Measurements from ENCODE around the gene FXR1. TPM values are rescaled to one million over a fixed set of nuclear protein-coding genes. Genes with fewer than 3 reads are reported as not detected.

FXR1 gene
- total RNA-seq, 2 donors from 2014 or later = 147 to 168 TPM

- Histone ChIP-seq H3K27me3 (no peaks in the 10 kb centered on the region), H3K4me3 (no peak overlapping the region), H3K9me3 (no peaks in the 10 kb centered on the region), H3K36me3 (no peaks in the 10 kb centered on the region), H3K4me1 (no peaks in the 10 kb centered on the region), H3K27ac (no peak overlapping the region)
- no peak for DNase-seq (ENCODE audit: low spot score)
- TF ChIP-seq CTCF (IDR thresholded peaks at IDR 0.05) = no peak
Observed at GRCh38 chr3:180881065-180881801, 31.2 kb upstream of the FXR1 start.

- TF ChIP-seq CTCF (IDR thresholded peaks at IDR 0.05) = no peak
- DNase-seq (ENCODE audit: low spot score) = no peak
- no peaks in the 10 kb centered on the region for H3K9me3 ChIP-seq
- H3K27me3 ChIP-seq = no peaks in the 10 kb centered on the region
- H3K27ac ChIP-seq = no peak overlapping the region
- no peaks in the 10 kb centered on the region for H3K4me1 ChIP-seq
- no peaks in the 10 kb centered on the region for H3K36me3 ChIP-seq
- H3K4me3 ChIP-seq = no peak overlapping the region
Observed at GRCh38 chr3:180882115-180882514, 30.4 kb upstream of the FXR1 start.

GRCh38 chr3:180888992-180889560 lies 23.4 kb upstream of the FXR1 start:
- H3K4me1 ChIP-seq = no peaks in the 10 kb centered on the region
- no peaks in the 10 kb centered on the region for H3K36me3 ChIP-seq
- H3K27ac ChIP-seq = no peak overlapping the region
- H3K9me3 ChIP-seq = peaks cover 0 to 18% of the 10 kb centered on the region in 2 donors
- TF ChIP-seq CTCF (IDR thresholded peaks at IDR 0.05) = no peak
- no peak for DNase-seq (ENCODE audit: low spot score)
- H3K4me3 ChIP-seq = no peak overlapping the region
- no peaks in the 10 kb centered on the region for H3K27me3 ChIP-seq

- no peak for DNase-seq (ENCODE audit: low spot score)
- Histone ChIP-seq H3K4me1 (no peaks in the 10 kb centered on the region), H3K27ac (no peak overlapping the region), H3K4me3 (no peak overlapping the region), H3K36me3 (no peaks in the 10 kb centered on the region), H3K9me3 (no peaks in the 10 kb centered on the region), H3K27me3 (no peaks in the 10 kb centered on the region)
- no peak for TF ChIP-seq CTCF (IDR thresholded peaks at IDR 0.05)
Observed at GRCh38 chr3:180898572-180898971, 13.9 kb upstream of the FXR1 start.

GRCh38 chr3:180909369-180910127 lies 2.9 kb upstream of the FXR1 start:
- H3K27ac ChIP-seq = no peak overlapping the region
- TF ChIP-seq CTCF (IDR thresholded peaks at IDR 0.05) = no peak
- no peaks in the 10 kb centered on the region for H3K36me3 ChIP-seq
- H3K9me3 ChIP-seq = no peaks in the 10 kb centered on the region
- no peak overlapping the region for H3K4me3 ChIP-seq
- H3K4me1 ChIP-seq = peaks cover 0 to 21% of the 10 kb centered on the region in 2 donors
- no peak for DNase-seq (ENCODE audit: low spot score)
- no peaks in the 10 kb centered on the region for H3K27me3 ChIP-seq

Measured in right atrium auricular region (tissue), 2 donors.